ENCODE data around the gene GUCY2C. TPM values are rescaled to one million over a fixed set of nuclear protein-coding genes. Genes with fewer than 3 reads are reported as not detected.
"Not testable (repeated sequence)": the region's sequence is repeated elsewhere in the genome, so short reads cannot be mapped to it uniquely, and the experiment has no call there.

Gene GUCY2C
- not detected for polyA plus RNA-seq (2013, experiment 1 of 4)
- not detected for polyA plus RNA-seq (2013, experiment 2 of 4)
- polyA plus RNA-seq (2013, experiment 3 of 4): 0.05 TPM
- polyA plus RNA-seq (2013, experiment 4 of 4): not detected

- WGBS, 2 experiments: 92% methylated on average over 8 of the region's 8 CpGs
- H3K4me1 ChIP-seq (ENCODE audit: control insufficient read depth, insufficient read depth, low read length): no peaks in the 10 kb centered on the region
- no peaks in the 10 kb centered on the region for H3K27me3 ChIP-seq (ENCODE audit: control insufficient read depth, insufficient read depth, low read length, poor library complexity, severe bottlenecking)
- H3K27ac ChIP-seq (ENCODE audit: insufficient read depth, low read depth, low read length, poor library complexity, severe bottlenecking): no peak within 1 kb of the TSS
- H3K9me3 ChIP-seq (ENCODE audit: control insufficient read depth, low read length): no peaks in the 10 kb centered on the region
- H3K4me3 ChIP-seq (ENCODE audit: insufficient read depth, low read depth, low read length): no peak within 1 kb of the TSS
- no peaks in the 10 kb centered on the region for H3K36me3 ChIP-seq (ENCODE audit: control insufficient read depth, insufficient read depth, low read length)
Measured at GRCh38 chr12:14696265-14696741, at the start of gene GUCY2C. Gene GUCY2C, minus strand, starts transcription at chr12:14696599. Its CDS starts 151 bp downstream, at chr12:14696448.

DNA sequence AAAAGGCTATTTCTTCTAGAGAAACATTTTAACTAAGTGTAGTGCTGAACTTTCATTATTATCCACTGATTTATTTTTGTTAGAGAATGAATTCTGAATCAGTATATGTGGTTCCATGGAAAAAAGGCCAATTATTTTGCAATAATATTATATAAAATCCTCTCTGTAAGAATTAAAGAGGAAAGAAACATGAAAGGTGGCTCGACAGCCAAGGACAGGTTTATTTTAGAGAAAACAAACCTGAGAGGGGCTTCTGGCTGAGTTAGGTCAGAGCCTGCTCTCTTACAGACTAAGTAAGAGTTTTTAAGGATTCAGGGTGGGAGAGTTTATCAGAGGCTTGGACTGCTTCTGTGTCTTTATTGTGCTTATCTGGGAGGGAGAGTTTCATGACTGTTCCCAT is 46.7 kb upstream of the GUCY2C start:
- no peaks in the 10 kb centered on the region for H3K36me3 ChIP-seq (ENCODE audit: control insufficient read depth, insufficient read depth, low read length)
- H3K4me1 ChIP-seq (ENCODE audit: control insufficient read depth, insufficient read depth, low read length): no peaks in the 10 kb centered on the region
- H3K27ac ChIP-seq (ENCODE audit: insufficient read depth, low read depth, low read length, poor library complexity, severe bottlenecking): no peak overlapping the region
- no peak overlapping the region for H3K4me3 ChIP-seq (ENCODE audit: insufficient read depth, low read depth, low read length)
- no peaks in the 10 kb centered on the region for H3K27me3 ChIP-seq (ENCODE audit: control insufficient read depth, insufficient read depth, low read length, poor library complexity, severe bottlenecking)
- 89 to 96% methylated on average over 1 of the region's 1 CpG for WGBS, 2 experiments
- H3K9me3 ChIP-seq (ENCODE audit: control insufficient read depth, low read length): no peaks in the 10 kb centered on the region

GRCh38 chr12:14741942-14742341 is 45.5 kb upstream of the GUCY2C start:
- H3K27ac ChIP-seq (ENCODE audit: insufficient read depth, low read depth, low read length, poor library complexity, severe bottlenecking): no peak overlapping the region
- H3K4me3 ChIP-seq (ENCODE audit: insufficient read depth, low read depth, low read length): no peak overlapping the region
- 89 to 95% methylated on average over 1 to 2 of the region's 2 CpGs for WGBS, 2 experiments
- no peaks in the 10 kb centered on the region for H3K27me3 ChIP-seq (ENCODE audit: control insufficient read depth, insufficient read depth, low read length, poor library complexity, severe bottlenecking)
- H3K9me3 ChIP-seq (ENCODE audit: control insufficient read depth, low read length): no peaks in the 10 kb centered on the region
- H3K4me1 ChIP-seq (ENCODE audit: control insufficient read depth, insufficient read depth, low read length): no peaks in the 10 kb centered on the region
- H3K36me3 ChIP-seq (ENCODE audit: control insufficient read depth, insufficient read depth, low read length): no peaks in the 10 kb centered on the region

DNA sequence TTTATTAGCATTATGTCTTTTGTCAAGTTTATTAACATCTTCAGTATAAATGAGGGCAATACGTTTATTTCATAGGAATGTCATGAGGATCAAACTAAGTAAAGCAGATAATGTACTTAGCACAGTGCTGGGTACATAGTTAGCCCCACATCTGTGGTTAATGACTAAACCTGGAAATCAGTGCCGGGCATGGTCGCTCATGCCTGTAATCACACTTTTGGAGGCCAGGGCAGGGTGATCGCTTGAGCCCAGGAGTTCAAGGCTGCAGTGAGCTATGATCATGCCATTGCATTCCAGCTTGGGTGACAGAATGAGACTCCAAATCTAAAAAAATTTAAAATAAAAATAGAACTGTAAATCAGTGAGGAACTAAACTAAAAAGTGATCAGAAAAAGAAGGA is 44.8 kb upstream of the GUCY2C start:
- no peaks in the 10 kb centered on the region for H3K36me3 ChIP-seq (ENCODE audit: control insufficient read depth, insufficient read depth, low read length)
- no peak overlapping the region for H3K4me3 ChIP-seq (ENCODE audit: insufficient read depth, low read depth, low read length)
- no peak overlapping the region for H3K27ac ChIP-seq (ENCODE audit: insufficient read depth, low read depth, low read length, poor library complexity, severe bottlenecking)
- H3K9me3 ChIP-seq (ENCODE audit: control insufficient read depth, low read length): no peaks in the 10 kb centered on the region
- H3K27me3 ChIP-seq (ENCODE audit: control insufficient read depth, insufficient read depth, low read length, poor library complexity, severe bottlenecking): no peaks in the 10 kb centered on the region
- 88 to 94% methylated on average over 4 of the region's 4 CpGs for whole genome bisulfite sequencing, 2 experiments
- no peaks in the 10 kb centered on the region for H3K4me1 ChIP-seq (ENCODE audit: control insufficient read depth, insufficient read depth, low read length)

GRCh38 chr12:14736441-14736840 is 40.0 kb upstream of the GUCY2C start:
- not testable (repeated sequence) for H3K9me3 ChIP-seq (ENCODE audit: control insufficient read depth, low read length); H3K27ac ChIP-seq (ENCODE audit: insufficient read depth, low read depth, low read length, poor library complexity, severe bottlenecking); H3K27me3 ChIP-seq (ENCODE audit: control insufficient read depth, insufficient read depth, low read length, poor library complexity, severe bottlenecking); H3K36me3 ChIP-seq (ENCODE audit: control insufficient read depth, insufficient read depth, low read length); H3K4me1 ChIP-seq (ENCODE audit: control insufficient read depth, insufficient read depth, low read length); H3K4me3 ChIP-seq (ENCODE audit: insufficient read depth, low read depth, low read length)
- WGBS, 2 experiments: 84 to 87% methylated on average over 16 of the region's 16 CpGs

DNA sequence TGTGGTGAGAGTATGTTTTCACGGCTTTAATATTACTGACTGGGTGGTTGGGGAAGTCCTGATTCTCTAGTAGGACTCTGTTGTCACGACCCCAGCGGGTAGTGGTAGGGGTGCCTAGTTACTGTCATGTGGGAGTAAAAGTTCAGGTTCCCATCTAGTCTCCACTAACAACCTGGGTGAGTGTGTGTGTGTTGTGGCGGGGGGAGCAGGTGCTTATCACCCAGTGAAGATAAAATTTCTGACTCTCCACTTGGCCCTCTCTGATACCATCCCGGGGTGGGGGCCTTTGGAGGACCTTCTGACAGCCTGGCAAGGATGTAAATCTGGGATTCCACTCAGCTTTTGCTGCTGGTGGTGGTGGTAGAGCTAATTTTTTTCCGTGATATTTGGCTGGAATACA is 35.4 kb upstream of the GUCY2C start:
- H3K4me3 ChIP-seq (ENCODE audit: insufficient read depth, low read depth, low read length): no peak overlapping the region
- WGBS, 2 experiments: 91 to 92% methylated on average over 5 to 6 of the region's 6 CpGs
- no peaks in the 10 kb centered on the region for H3K27me3 ChIP-seq (ENCODE audit: control insufficient read depth, insufficient read depth, low read length, poor library complexity, severe bottlenecking)
- no peak overlapping the region for H3K27ac ChIP-seq (ENCODE audit: insufficient read depth, low read depth, low read length, poor library complexity, severe bottlenecking)
- H3K4me1 ChIP-seq (ENCODE audit: control insufficient read depth, insufficient read depth, low read length): no peaks in the 10 kb centered on the region
- H3K9me3 ChIP-seq (ENCODE audit: control insufficient read depth, low read length): no peaks in the 10 kb centered on the region
- no peaks in the 10 kb centered on the region for H3K36me3 ChIP-seq (ENCODE audit: control insufficient read depth, insufficient read depth, low read length)

GRCh38 chr12:14729586-14729985 is 33.2 kb upstream of the GUCY2C start:
- Histone ChIP-seq H3K36me3 (ENCODE audit: control insufficient read depth, insufficient read depth, low read length) (no peaks in the 10 kb centered on the region), H3K27me3 (ENCODE audit: control insufficient read depth, insufficient read depth, low read length, poor library complexity, severe bottlenecking) (no peaks in the 10 kb centered on the region), H3K27ac (ENCODE audit: insufficient read depth, low read depth, low read length, poor library complexity, severe bottlenecking) (no peak overlapping the region), H3K4me3 (ENCODE audit: insufficient read depth, low read depth, low read length) (no peak overlapping the region), H3K4me1 (ENCODE audit: control insufficient read depth, insufficient read depth, low read length) (no peaks in the 10 kb centered on the region), H3K9me3 (ENCODE audit: control insufficient read depth, low read length) (no peaks in the 10 kb centered on the region)
- no CpG with 5 or more reads among the region's 1 CpG for WGBS, 2 experiments

- Histone ChIP-seq H3K27ac (ENCODE audit: insufficient read depth, low read depth, low read length, poor library complexity, severe bottlenecking) (no peak overlapping the region), H3K4me3 (ENCODE audit: insufficient read depth, low read depth, low read length) (no peak overlapping the region), H3K36me3 (ENCODE audit: control insufficient read depth, insufficient read depth, low read length) (no peaks in the 10 kb centered on the region), H3K27me3 (ENCODE audit: control insufficient read depth, insufficient read depth, low read length, poor library complexity, severe bottlenecking) (no peaks in the 10 kb centered on the region), H3K9me3 (ENCODE audit: control insufficient read depth, low read length) (no peaks in the 10 kb centered on the region), H3K4me1 (ENCODE audit: control insufficient read depth, insufficient read depth, low read length) (no peaks in the 10 kb centered on the region)
- 80 to 83% methylated on average over 4 of the region's 4 CpGs for WGBS, 2 experiments
Measured at GRCh38 chr12:14723763-14724162, 27.4 kb upstream of the GUCY2C start.

GRCh38 chr12:14716848-14717444 is 20.5 kb upstream of the GUCY2C start:
- Histone ChIP-seq H3K9me3 (ENCODE audit: control insufficient read depth, low read length) (no peaks in the 10 kb centered on the region), H3K4me3 (ENCODE audit: insufficient read depth, low read depth, low read length) (no peak overlapping the region), H3K4me1 (ENCODE audit: control insufficient read depth, insufficient read depth, low read length) (no peaks in the 10 kb centered on the region), H3K36me3 (ENCODE audit: control insufficient read depth, insufficient read depth, low read length) (no peaks in the 10 kb centered on the region), H3K27ac (ENCODE audit: insufficient read depth, low read depth, low read length, poor library complexity, severe bottlenecking) (no peak overlapping the region), H3K27me3 (ENCODE audit: control insufficient read depth, insufficient read depth, low read length, poor library complexity, severe bottlenecking) (no peaks in the 10 kb centered on the region)
- WGBS, 2 experiments: 71% methylated on average over 1 of the region's 1 CpG; no CpG with 5 or more reads in 1 of the 2 experiments

DNA sequence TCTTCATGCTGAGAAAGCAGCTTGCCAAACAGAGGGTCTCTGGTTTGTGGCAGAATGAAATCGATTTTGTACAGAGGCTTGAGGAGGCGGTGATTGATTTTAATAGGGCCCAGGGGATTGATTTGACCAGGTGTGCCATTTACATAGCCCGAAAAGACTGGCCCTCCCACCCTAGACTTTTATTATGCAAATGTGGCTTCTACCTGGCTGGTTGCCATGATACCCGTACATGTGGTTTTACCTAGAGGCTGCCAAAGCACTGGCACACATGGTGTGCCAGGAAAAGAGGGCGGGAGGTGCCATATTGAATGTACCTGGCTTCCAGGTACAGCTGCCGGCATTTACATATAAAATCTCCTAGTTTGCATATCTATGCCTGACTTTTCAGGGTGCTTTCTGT is 18.0 kb upstream of the GUCY2C start:
- Histone ChIP-seq H3K27me3 (ENCODE audit: control insufficient read depth, insufficient read depth, low read length, poor library complexity, severe bottlenecking) (peaks cover 7% of the 10 kb centered on the region), H3K4me3 (ENCODE audit: insufficient read depth, low read depth, low read length) (no peak overlapping the region), H3K27ac (ENCODE audit: insufficient read depth, low read depth, low read length, poor library complexity, severe bottlenecking) (no peak overlapping the region), H3K4me1 (ENCODE audit: control insufficient read depth, insufficient read depth, low read length) (no peaks in the 10 kb centered on the region), H3K36me3 (ENCODE audit: control insufficient read depth, insufficient read depth, low read length) (no peaks in the 10 kb centered on the region), H3K9me3 (ENCODE audit: control insufficient read depth, low read length) (no peaks in the 10 kb centered on the region)
- WGBS, 2 experiments: 77 to 87% methylated on average over 5 to 6 of the region's 6 CpGs

All from ectodermal cell (in vitro differentiated cells).